Measurements from ENCODE around the gene TTC7B.

TTC7B gene

DNA sequence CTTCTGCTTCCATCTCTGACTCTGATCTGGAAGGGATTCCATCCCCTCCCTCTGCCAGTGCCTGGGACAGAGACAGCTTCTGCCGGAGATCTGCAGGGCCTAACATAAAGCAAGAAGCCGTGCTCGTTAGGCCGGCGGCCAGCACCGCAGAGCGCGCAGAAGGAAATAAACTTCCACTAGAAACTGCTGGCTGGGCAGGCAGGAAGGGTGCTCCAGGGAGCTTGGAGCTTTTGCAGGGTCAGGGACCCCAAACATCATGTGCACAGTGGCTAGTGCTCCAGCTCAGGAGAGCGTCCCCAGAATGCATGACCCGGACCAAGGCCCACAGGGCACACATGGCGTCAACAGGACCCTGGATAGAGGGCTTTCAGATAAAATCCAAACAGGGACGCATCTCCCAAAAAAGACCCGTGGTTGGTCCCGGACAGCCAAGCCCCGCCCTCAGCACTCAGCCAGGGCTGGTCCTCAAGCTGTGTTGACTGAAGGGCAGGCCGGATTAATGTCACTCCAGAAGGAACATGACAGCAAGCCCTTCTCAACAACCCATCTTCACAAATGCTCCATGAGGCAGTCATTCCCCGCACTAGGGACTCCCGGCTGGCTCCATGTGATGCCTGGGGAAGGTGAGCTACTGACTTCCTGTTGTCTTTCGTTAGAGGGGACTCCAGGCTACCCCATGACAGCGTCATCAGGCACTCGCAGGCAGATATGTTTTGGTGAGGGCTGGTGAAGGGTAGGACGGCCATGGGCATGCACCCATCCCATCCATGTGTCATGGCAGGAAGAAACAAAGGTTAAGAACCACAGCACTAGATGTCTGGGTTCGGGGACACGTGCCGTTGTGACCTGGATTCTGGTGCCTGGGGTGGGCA is 297.9 kb downstream of the TTC7B start:
- TF ChIP-seq, protein P1, sequence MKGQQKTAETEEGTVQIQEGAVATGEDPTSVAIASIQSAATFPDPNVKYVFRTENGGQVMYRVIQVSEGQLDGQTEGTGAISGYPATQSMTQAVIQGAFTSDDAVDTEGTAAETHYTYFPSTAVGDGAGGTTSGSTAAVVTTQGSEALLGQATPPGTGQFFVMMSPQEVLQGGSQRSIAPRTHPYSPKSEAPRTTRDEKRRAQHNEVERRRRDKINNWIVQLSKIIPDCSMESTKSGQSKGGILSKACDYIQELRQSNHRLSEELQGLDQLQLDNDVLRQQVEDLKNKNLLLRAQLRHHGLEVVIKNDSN (IDR thresholded peaks at IDR 0.05) = no peak

- TF ChIP-seq EGR1 (IDR thresholded peaks at IDR 0.05) (no peak), NFIC (IDR thresholded peaks at IDR 0.05) (no peak)
Measured at GRCh38 chr14:90517076-90517841, 299.0 kb downstream of the TTC7B start.

GRCh38 chr14:90514566-90514965 is 301.7 kb downstream of the TTC7B start:
- TF ChIP-seq RAD21 (IDR thresholded peaks at IDR 0.05; ENCODE audit: low read depth) = no peak
- no peak for TF ChIP-seq EP300 (IDR thresholded peaks at IDR 0.05; ENCODE audit: borderline replicate concordance)

DNA sequence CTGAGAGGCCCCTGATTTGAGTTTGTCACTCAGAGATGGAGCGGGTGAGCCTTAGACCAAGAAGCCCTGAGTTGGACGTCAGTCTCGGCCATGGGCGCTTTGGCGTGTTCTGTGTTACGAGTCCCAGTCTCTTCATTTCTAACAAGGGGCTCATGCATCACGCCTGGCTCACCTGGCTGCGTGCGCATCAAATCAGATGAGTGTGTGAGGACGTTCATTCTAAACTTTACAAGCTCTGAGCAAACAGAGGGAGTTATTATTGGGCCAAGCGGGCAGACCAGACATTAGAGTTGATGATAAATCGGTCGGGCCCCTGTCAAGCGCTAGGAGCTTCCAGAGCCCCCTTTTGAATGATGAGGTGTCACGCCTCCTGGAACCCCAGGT is 302.2 kb downstream of the TTC7B start:
- TF ChIP-seq TCF12 (IDR thresholded peaks at IDR 0.05; ENCODE audit: low read depth) (no peak), ZBTB7A (IDR thresholded peaks at IDR 0.05; ENCODE audit: low read depth) (no peak), MAX (IDR thresholded peaks at IDR 0.05) (no peak), TEAD4 (IDR thresholded peaks at IDR 0.05) (no peak), TAF1 (IDR thresholded peaks at IDR 0.05; ENCODE audit: low read depth) (no peak)

DNA sequence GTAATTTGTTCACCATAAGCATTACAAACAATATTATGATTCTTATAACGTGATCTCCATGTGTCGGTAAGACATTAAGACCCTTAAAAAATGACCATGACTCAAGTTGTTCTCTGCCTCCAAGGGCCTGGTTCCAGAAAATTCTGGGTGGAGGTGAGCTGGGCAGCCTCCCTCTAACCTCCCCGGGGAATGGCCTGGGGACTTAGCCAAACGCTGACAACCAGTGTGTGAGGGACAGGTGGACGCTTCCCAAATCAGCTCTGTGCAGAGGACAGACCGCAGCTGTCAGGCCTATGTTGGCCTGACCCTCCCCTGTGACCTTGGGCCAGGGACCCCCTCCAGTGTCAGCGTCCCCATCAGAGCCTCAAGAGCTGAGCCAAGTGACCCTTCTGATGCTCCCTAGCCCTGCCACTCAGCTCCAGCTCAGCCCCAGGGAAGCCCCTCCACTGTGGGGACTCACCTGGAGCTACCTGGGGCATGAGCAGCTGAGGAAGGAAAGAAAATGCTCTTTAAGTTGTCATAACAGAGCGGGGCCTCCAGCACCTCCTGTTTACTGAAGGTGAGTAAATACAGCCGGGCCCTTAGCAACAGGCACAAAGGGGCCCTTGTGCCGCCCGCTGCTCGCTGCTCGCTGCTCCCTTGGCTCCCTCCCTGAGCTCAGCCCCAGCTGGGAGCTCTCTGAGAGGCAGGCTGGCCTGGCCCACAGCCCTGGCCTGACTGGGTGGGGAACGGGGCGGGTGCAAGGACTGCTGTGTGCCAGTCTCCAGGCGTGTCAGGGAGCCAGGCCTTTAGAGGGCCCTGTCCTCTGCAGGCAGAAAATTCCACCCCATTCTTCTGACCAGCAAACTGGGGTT is 302.8 kb downstream of the TTC7B start:
- TF ChIP-seq TCF12 (IDR thresholded peaks at IDR 0.05; ENCODE audit: low read depth) (peak; percentile 71), FOXM1 (IDR thresholded peaks at IDR 0.05; ENCODE audit: borderline replicate concordance, low read depth) (no peak), MAX (IDR thresholded peaks at IDR 0.05) (0 out of 2 replicates have a peak, but pooled peaks have one; percentile 42), EGR1 (IDR thresholded peaks at IDR 0.05) (no peak), TAF1 (IDR thresholded peaks at IDR 0.05; ENCODE audit: low read depth) (no peak), YY1 (IDR thresholded peaks at IDR 0.05; ENCODE audit: low read depth) (no peak), EP300 (IDR thresholded peaks at IDR 0.05; ENCODE audit: borderline replicate concordance) (peak; percentile 58), RAD21 (IDR thresholded peaks at IDR 0.05; ENCODE audit: low read depth) (peak; percentile 21; the same call in 1 of the 2 replicates), ZBTB7A (IDR thresholded peaks at IDR 0.05; ENCODE audit: low read depth) (no peak), CREB1 (IDR thresholded peaks at IDR 0.05; ENCODE audit: low read depth) (no peak), TEAD4 (IDR thresholded peaks at IDR 0.05) (no peak), NFIC (IDR thresholded peaks at IDR 0.05) (peak; percentile 77), CEBPB (IDR thresholded peaks at IDR 0.05) (no peak)
- TF ChIP-seq, protein P2, sequence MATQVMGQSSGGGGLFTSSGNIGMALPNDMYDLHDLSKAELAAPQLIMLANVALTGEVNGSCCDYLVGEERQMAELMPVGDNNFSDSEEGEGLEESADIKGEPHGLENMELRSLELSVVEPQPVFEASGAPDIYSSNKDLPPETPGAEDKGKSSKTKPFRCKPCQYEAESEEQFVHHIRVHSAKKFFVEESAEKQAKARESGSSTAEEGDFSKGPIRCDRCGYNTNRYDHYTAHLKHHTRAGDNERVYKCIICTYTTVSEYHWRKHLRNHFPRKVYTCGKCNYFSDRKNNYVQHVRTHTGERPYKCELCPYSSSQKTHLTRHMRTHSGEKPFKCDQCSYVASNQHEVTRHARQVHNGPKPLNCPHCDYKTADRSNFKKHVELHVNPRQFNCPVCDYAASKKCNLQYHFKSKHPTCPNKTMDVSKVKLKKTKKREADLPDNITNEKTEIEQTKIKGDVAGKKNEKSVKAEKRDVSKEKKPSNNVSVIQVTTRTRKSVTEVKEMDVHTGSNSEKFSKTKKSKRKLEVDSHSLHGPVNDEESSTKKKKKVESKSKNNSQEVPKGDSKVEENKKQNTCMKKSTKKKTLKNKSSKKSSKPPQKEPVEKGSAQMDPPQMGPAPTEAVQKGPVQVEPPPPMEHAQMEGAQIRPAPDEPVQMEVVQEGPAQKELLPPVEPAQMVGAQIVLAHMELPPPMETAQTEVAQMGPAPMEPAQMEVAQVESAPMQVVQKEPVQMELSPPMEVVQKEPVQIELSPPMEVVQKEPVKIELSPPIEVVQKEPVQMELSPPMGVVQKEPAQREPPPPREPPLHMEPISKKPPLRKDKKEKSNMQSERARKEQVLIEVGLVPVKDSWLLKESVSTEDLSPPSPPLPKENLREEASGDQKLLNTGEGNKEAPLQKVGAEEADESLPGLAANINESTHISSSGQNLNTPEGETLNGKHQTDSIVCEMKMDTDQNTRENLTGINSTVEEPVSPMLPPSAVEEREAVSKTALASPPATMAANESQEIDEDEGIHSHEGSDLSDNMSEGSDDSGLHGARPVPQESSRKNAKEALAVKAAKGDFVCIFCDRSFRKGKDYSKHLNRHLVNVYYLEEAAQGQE (IDR thresholded peaks at IDR 0.05; ENCODE audit: low read depth) = no peak
- TF ChIP-seq, protein P1 (IDR thresholded peaks at IDR 0.05) = peak; percentile 17; the same call in 1 of the 2 replicates

GRCh38 chr14:90512329-90512991 is 303.8 kb downstream of the TTC7B start:
- TF ChIP-seq TAF1 (IDR thresholded peaks at IDR 0.05; ENCODE audit: low read depth) = no peak
- TF ChIP-seq CEBPB (IDR thresholded peaks at IDR 0.05) = no peak
- TF ChIP-seq, protein P2 (IDR thresholded peaks at IDR 0.05; ENCODE audit: low read depth) = no peak
- TF ChIP-seq FOXM1 (IDR thresholded peaks at IDR 0.05; ENCODE audit: borderline replicate concordance, low read depth) = no peak
- TF ChIP-seq ZBTB7A (IDR thresholded peaks at IDR 0.05; ENCODE audit: low read depth) = no peak
- no peak for TF ChIP-seq RAD21 (IDR thresholded peaks at IDR 0.05; ENCODE audit: low read depth)
